Measurements from ENCODE around the gene GLIS2. TPM values are rescaled to one million over a fixed set of nuclear protein-coding genes. Genes with fewer than 3 reads are reported as not detected.

The GLIS2 gene
- total and polyA plus RNA-seq, 5 donors from 2014 or later, result 0.03 TPM; not detected in 4

Other genes with a start within 250 kb of the GLIS2 start
- 7.8 TPM for gene ADCY9, start 199.6 kb upstream of the GLIS2 start, total RNA-seq
- gene ADCY9, start 199.6 kb upstream of the GLIS2 start, polyA plus RNA-seq, result under 1 TPM; 0.06 to 0.37 (median 0.17) TPM
- gene SRL, start 74.0 kb upstream of the GLIS2 start, total RNA-seq, result not detected
- gene SRL, start 74.0 kb upstream of the GLIS2 start, polyA plus RNA-seq, result not detected
- gene TFAP4, start 43.0 kb upstream of the GLIS2 start, total RNA-seq, result 11.2 TPM
- 1 to 10 TPM in 2 of 4 donors, under 1 TPM in 2; 0.64 to 1.3 (median 1.0) TPM for gene TFAP4, start 43.0 kb upstream of the GLIS2 start, polyA plus RNA-seq
- 39.6 TPM for gene PAM16, start 35.3 kb downstream of the GLIS2 start, total RNA-seq
- gene PAM16, start 35.3 kb downstream of the GLIS2 start, polyA plus RNA-seq, result 10 to 100 TPM; 26.2 to 44.9 (median 40.1) TPM
- gene VASN, start 55.8 kb downstream of the GLIS2 start, total RNA-seq, result 0.57 TPM
- gene VASN, start 55.8 kb downstream of the GLIS2 start, polyA plus RNA-seq, result under 1 TPM in 1 of 4 donors, not detected in 3; 0.14 TPM
- 718 TPM for gene CORO7, start 100.5 kb downstream of the GLIS2 start, total RNA-seq
- gene CORO7, start 100.5 kb downstream of the GLIS2 start, polyA plus RNA-seq, result 10 to 100 TPM; 52.5 to 69.3 (median 59.4) TPM
- 27.0 TPM for gene DNAJA3, start 109.8 kb downstream of the GLIS2 start, total RNA-seq
- gene DNAJA3, start 109.8 kb downstream of the GLIS2 start, polyA plus RNA-seq, result 10 to 100 TPM; 27.5 to 49.7 (median 41.8) TPM
- 40.7 TPM for gene NMRAL1, start 158.6 kb downstream of the GLIS2 start, total RNA-seq
- gene NMRAL1, start 158.6 kb downstream of the GLIS2 start, polyA plus RNA-seq, result 10 to 100 TPM; 45.6 to 61.7 (median 51.6) TPM
- 41.2 TPM for gene HMOX2, start 160.3 kb downstream of the GLIS2 start, total RNA-seq
- gene HMOX2, start 160.3 kb downstream of the GLIS2 start, polyA plus RNA-seq, result 100 to 1,000 TPM; 104 to 145 (median 126) TPM
- 29.8 TPM for gene CDIP1, start 222.7 kb downstream of the GLIS2 start, total RNA-seq
- gene CDIP1, start 222.7 kb downstream of the GLIS2 start, polyA plus RNA-seq, result 10 to 100 TPM; 16.4 to 29.6 (median 20.8) TPM
- 0.17 TPM for gene C16orf96, start 240.3 kb downstream of the GLIS2 start, total RNA-seq
- not detected for gene C16orf96, start 240.3 kb downstream of the GLIS2 start, polyA plus RNA-seq